D721Med (cell line): ENCODE measurements around the gene MEGF6.

Experiments used
- DNase-seq: peaks from one replicate; pipeline ENCODE4 v3.0.0; 2011; ENCODE audit warnings: low spot score; ENCODE audit not compliant: insufficient read length
- FAIRE-seq: peaks from 2 replicates; lab custom pipeline; 2011; peaks lifted over from hg19 to GRCh38; lab: Jason Lieb, UNC
- TF ChIP-seq, protein P1 (sequence below): IDR thresholded peaks from 2 replicates; pipeline ENCODE4 v1.5.1; 2012; ENCODE audit warnings: mild to moderate bottlenecking, control low read depth; ENCODE audit not compliant: insufficient read depth; ENCODE audit errors: missing control alignments

The MEGF6 gene

GRCh38 chr1:3511856-3512255 lies 99.5 kb downstream of the MEGF6 start:
- FAIRE-seq (no peak), DNase-seq (no peak)
- TF ChIP-seq, protein P1, sequence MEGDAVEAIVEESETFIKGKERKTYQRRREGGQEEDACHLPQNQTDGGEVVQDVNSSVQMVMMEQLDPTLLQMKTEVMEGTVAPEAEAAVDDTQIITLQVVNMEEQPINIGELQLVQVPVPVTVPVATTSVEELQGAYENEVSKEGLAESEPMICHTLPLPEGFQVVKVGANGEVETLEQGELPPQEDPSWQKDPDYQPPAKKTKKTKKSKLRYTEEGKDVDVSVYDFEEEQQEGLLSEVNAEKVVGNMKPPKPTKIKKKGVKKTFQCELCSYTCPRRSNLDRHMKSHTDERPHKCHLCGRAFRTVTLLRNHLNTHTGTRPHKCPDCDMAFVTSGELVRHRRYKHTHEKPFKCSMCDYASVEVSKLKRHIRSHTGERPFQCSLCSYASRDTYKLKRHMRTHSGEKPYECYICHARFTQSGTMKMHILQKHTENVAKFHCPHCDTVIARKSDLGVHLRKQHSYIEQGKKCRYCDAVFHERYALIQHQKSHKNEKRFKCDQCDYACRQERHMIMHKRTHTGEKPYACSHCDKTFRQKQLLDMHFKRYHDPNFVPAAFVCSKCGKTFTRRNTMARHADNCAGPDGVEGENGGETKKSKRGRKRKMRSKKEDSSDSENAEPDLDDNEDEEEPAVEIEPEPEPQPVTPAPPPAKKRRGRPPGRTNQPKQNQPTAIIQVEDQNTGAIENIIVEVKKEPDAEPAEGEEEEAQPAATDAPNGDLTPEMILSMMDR = no peak

DNA sequence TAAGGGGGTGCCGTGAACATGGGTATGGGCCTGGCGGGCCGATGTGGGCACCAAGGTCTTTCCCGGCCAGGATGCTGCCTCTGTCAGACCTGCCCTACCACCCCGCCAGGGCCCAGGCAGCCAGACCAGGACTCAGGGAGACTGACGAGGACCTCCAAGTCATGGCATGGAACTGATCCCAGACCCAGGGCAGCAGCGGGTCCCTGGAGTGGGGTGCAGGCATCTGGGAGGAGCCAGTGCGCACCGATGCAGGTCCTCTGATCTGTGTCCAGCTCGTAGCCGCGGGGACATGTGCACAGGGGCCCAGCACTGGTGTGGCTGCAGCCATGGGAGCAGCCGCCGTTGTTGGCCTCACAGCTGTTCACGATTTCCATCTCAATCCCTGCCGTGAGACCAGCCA lies 100.0 kb downstream of the MEGF6 start:
- TF ChIP-seq, protein P1 = no peak
- no peak for DNase-seq
- no peak for FAIRE-seq

DNA sequence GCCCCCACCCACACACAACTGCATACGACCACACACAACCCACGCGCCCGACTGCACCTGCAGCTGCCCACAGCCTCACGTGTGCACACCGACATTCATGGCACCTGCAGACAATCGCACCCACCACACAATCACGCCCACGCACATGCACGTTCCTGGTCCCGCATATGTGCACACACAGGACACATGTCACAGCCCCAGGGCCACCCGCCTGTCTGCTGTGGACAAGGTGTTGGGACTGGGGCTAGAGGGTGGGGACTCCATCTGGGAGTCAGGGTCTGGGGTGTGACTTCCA lies 100.4 kb downstream of the MEGF6 start:
- FAIRE-seq (no peak), DNase-seq (no peak)
- TF ChIP-seq, protein P1 = no peak

GRCh38 chr1:3510136-3510955 lies 101.0 kb downstream of the MEGF6 start:
- FAIRE-seq (no peak), DNase-seq (no peak)
- TF ChIP-seq, protein P1 = no peak

DNA sequence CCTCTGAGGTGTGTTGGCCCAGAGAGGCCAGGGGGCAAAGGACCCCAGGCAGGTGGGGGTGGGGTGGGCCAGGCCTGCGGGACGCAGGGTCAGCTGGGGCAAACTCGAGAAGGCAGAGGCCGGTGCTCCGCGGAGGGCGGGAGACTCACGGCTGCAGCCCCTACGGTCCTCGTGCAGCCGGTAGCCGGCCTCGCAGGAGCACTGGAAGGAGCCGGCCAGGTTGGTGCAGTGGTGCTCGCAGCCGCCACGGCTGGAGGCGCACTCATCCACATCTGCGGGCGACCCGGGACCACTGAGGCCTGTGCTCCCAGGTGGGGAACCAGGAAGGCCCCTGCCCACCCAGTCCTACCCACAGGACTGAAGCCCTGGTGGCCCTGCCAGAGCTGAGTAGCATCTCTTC lies 101.6 kb downstream of the MEGF6 start:
- TF ChIP-seq, protein P1 = no peak
- DNase-seq (no peak), FAIRE-seq (no peak)

GRCh38 chr1:3508757-3509415 lies 102.4 kb downstream of the MEGF6 start:
- TF ChIP-seq, protein P1 = no peak
- DNase-seq (no peak), FAIRE-seq (no peak)

- DNase-seq (no peak), FAIRE-seq (no peak)
- TF ChIP-seq, protein P1 = no peak
These were observed 103.6 kb downstream of the MEGF6 start for GRCh38 chr1:3507636-3508275.
